GM12865 (cell line): ENCODE results near the gene F2R.
A peak's percentile ranks its signal among the peaks of the same experiment; 100 is the strongest.

Experiments
- DNase-seq: peaks from one replicate; pipeline ENCODE4 v3.0.0; 2010; ENCODE audit warnings: low read depth
- H3K4me3 ChIP-seq: 2 replicates; pipeline ENCODE4 v1.5.1; 2011; ENCODE audit warnings: mild to moderate bottlenecking, low read depth, low read length, control low read depth
- TF ChIP-seq, protein P1 (sequence below): IDR thresholded peaks from 2 replicates; pipeline ENCODE4 v1.5.1; 2011; ENCODE audit warnings: low read length, control low read depth, low read depth, inconsistent platforms; ENCODE audit not compliant: insufficient read depth; ENCODE audit errors: missing control alignments

Gene F2R

DNA sequence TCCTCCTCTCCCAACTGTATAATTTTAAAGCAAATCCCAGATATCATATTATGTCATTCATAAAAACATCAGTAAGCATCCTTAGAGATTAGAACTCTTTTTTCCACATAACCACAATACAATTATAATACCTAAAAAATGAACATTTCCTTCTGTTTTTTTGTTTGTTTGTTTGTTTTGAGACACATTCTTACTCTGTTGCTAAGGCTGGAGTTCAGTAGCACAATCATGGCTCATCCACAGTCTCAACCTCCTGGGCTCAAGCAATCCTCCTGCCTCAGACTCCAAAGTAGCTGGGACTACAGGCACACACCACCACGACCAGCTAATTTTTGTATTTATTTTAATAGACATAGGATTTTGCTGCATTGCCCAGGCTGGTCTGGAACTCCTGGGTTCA lies 8.0 kb downstream of the F2R start:
- DNase-seq, result no peak
- no peak overlapping the region for H3K4me3 ChIP-seq
- TF ChIP-seq, protein P1, sequence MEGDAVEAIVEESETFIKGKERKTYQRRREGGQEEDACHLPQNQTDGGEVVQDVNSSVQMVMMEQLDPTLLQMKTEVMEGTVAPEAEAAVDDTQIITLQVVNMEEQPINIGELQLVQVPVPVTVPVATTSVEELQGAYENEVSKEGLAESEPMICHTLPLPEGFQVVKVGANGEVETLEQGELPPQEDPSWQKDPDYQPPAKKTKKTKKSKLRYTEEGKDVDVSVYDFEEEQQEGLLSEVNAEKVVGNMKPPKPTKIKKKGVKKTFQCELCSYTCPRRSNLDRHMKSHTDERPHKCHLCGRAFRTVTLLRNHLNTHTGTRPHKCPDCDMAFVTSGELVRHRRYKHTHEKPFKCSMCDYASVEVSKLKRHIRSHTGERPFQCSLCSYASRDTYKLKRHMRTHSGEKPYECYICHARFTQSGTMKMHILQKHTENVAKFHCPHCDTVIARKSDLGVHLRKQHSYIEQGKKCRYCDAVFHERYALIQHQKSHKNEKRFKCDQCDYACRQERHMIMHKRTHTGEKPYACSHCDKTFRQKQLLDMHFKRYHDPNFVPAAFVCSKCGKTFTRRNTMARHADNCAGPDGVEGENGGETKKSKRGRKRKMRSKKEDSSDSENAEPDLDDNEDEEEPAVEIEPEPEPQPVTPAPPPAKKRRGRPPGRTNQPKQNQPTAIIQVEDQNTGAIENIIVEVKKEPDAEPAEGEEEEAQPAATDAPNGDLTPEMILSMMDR, result no peak

DNA sequence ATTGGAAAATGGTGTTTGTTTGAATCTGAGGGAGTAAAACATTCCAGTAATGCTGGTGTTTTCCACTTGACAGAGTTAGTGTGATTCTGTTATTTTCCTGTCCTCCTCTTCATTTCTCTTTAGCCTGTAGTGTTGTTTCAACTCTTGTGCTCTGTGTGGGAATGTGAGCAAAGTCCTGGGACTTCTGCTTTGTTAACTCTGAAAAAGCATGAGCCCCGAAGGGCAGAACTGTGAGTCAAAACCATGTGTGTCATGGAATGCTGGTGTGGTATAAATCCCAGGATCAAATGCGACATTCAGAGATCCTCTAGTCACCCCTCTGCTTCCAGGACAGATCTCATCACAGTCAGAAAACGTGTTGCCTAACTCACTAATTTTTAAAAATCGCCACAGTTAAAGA lies 8.9 kb downstream of the F2R start:
- TF ChIP-seq, protein P1, result no peak
- DNase-seq, result no peak
- H3K4me3 ChIP-seq, result no peak overlapping the region

DNA sequence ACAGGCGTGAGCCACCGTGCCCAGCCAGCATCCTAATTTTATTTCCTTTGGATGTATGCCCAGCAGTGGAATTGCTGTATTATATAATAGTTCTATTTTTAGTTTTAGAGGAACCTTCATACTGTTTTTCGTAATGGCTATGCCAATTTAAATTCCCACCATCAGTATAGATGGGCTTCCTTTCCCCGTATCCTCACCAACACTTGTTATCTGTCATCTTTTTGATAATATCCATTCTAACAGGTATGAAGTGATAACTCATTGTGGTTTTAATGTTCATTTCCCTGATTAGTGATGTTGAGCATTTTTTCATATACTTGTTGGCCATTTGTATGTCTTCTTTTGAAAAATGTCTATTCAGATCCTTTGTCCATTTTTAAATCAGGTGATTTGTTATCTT lies 13.0 kb downstream of the F2R start:
- no peak overlapping the region for H3K4me3 ChIP-seq
- TF ChIP-seq, protein P1, result no peak
- no peak for DNase-seq

DNA sequence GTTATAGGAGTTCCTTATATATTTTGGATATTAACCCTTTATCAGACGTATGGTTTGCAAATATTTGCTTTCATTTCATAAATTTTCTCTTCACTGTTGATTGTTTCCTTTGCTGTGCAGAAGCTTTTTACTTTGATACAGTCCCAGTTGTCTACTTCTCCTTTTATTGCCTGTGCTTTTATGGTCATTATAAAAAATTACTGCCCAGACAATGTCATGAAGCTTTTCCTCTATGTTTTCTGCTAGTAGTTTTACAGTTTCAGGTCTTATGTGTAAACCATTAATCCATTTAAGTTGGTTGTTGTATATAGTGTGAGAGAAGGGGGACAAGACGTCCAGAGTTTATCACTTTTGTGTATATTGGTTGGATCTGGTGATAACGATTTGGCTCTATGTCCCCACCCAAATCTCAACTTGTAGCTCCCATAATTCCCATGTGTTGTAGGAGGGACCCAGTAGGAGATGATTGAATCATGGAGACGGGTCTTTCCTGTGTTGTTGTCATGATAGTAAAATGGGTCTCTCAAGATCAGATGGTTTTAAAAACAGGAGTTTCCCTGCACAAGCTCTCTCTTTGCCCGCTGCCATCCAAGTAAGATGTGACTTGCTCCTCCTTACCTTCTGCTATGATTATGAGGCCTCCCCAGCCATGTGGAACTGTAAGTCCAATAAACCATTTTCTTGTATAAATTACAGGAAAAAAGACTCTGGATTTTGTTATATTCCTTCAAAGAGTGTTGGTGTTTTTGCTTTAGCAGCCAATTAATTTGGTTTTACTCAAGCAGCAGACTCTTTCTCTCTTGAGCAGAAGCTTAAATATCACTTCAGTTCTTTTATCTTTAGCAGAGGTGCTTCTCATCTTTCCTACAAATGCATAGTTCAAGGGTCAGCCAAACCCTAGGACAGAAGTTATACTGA lies 13.7 kb downstream of the F2R start:
- TF ChIP-seq, protein P1, result no peak
- H3K4me3 ChIP-seq, result no peak overlapping the region
- no peak for DNase-seq

DNA sequence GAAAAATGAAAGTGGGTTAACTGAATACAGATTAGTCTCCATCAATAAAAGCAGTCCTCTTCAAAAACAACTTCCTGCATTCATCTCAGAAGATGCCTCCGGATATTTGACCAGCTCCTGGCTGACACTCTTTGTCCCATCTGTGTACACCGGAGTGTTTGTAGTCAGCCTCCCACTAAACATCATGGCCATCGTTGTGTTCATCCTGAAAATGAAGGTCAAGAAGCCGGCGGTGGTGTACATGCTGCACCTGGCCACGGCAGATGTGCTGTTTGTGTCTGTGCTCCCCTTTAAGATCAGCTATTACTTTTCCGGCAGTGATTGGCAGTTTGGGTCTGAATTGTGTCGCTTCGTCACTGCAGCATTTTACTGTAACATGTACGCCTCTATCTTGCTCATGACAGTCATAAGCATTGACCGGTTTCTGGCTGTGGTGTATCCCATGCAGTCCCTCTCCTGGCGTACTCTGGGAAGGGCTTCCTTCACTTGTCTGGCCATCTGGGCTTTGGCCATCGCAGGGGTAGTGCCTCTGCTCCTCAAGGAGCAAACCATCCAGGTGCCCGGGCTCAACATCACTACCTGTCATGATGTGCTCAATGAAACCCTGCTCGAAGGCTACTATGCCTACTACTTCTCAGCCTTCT lies 16.6 kb downstream of the F2R start:
- TF ChIP-seq, protein P1, result no peak
- H3K4me3 ChIP-seq, result no peak overlapping the region

DNA sequence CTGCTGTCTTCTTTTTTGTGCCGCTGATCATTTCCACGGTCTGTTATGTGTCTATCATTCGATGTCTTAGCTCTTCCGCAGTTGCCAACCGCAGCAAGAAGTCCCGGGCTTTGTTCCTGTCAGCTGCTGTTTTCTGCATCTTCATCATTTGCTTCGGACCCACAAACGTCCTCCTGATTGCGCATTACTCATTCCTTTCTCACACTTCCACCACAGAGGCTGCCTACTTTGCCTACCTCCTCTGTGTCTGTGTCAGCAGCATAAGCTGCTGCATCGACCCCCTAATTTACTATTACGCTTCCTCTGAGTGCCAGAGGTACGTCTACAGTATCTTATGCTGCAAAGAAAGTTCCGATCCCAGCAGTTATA lies 17.1 kb downstream of the F2R start:
- H3K4me3 ChIP-seq, result no peak overlapping the region
- DNase-seq, result peak; percentile 88
- TF ChIP-seq, protein P1, result no peak

More for the DNA sequence above, 16.6 kb downstream of the F2R start:
- no peak for DNase-seq
